Neuron (in vitro differentiated cells): ENCODE data around the gene SNW1.
"Not testable (repeated sequence)": the region's sequence is repeated elsewhere in the genome, so short reads cannot be mapped to it uniquely, and the experiment has no call there.

Source experiments
- H2AFZ ChIP-seq: one replicate; pipeline ENCODE4 v1.6.1; 2013; ENCODE audit warnings: low read depth, mild to moderate bottlenecking, inconsistent platforms, low read length, moderate library complexity
- H3K27me3 ChIP-seq: one replicate; pipeline ENCODE4 v1.6.1; 2013; ENCODE audit warnings: low read length; ENCODE audit not compliant: insufficient read depth
- H3K36me3 ChIP-seq: one replicate; pipeline ENCODE4 v1.6.1; 2013; ENCODE audit warnings: low read length; ENCODE audit not compliant: insufficient read depth
- H3K4me1 ChIP-seq: one replicate; pipeline ENCODE4 v1.6.1; 2013; ENCODE audit warnings: low read length; ENCODE audit not compliant: insufficient read depth
- H3K4me3 ChIP-seq: 2 replicates; pipeline ENCODE4 v1.5.1; 2013; ENCODE audit warnings: mild to moderate bottlenecking, low read length, moderate library complexity
- H3K9me3 ChIP-seq: one replicate; pipeline ENCODE4 v1.6.1; 2013; ENCODE audit warnings: low read length

The SNW1 gene

DNA sequence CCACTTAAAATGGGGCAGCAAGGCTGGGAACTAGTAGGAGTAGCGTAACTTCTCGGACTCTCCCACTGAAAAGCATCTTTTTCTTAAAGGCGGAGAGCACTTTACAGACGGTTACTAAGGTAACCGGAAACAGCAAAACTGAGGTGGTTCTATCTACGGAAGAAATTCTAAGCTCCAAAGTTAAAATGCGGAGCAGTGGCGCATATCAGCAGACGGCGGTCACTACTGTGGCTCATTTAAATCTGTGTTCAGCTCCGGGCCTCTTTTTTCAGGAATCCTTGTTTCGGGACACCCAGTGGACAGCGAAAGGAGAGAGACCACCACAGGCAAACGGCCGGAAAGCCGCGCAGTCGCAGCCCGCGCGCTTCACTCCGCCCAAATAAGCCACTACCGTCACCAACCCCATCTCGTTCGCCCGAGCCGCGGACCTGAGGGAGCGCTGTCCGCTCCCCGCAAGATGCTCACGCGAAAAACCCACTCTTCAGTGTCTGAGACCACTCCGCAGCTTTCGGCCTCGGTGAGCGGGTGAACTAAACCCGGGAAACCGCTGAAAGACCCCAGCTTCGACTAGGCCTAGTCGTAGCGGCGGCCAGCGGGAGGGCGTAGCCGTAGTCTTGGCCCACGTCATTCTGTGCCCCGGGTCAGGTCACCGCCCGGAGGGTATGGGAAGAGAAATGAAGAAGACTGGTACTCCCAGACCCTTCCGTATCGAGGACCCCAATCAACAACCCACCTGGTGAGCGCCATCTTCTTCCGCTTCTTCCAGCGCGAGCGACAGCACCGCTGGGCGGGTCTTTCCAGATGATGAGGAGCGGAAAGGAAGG, at the start of gene SNW1:
SNW1 (minus strand) TSS at position 776 of the 824 bp plus-strand sequence; CDS start at position 747, 29 bp downstream.
- Histone ChIP-seq H3K4me1 (peaks cover 16% of the 10 kb centered on the region), H3K9me3 (peaks cover 5% of the 10 kb centered on the region), H2AFZ (peak within 1 kb of the TSS; percentile 97), H3K36me3 (peaks cover 19% of the 10 kb centered on the region), H3K4me3 (peak within 1 kb of the TSS; percentile 71), H3K27me3 (no peaks in the 10 kb centered on the region)

DNA sequence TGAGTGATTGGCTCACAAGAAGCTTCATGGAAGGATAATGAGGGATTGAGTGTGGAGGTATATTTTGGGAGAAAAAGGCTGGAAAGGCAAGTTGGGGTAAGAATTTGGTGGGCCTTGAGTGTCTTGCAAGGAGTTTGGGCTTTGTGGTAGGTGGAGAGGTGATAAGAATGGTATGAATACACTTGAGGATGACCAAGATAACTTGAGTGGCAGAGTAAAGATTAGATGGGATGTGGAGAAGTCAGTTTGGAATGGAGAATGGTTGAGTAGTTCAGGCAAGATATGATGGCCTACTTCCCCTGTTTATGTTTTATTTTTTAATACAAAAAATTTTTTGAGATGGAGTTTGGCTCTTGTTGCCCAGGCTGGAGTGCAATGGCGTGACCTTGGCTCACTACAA, 48.1 kb upstream of the SNW1 start:
- H3K27me3 ChIP-seq = no peaks in the 10 kb centered on the region
- H3K36me3 ChIP-seq = no peaks in the 10 kb centered on the region
- H3K4me1 ChIP-seq = no peaks in the 10 kb centered on the region
- H3K9me3 ChIP-seq = no peaks in the 10 kb centered on the region
- no peak overlapping the region for H3K4me3 ChIP-seq
- no peak overlapping the region for H2AFZ ChIP-seq

DNA sequence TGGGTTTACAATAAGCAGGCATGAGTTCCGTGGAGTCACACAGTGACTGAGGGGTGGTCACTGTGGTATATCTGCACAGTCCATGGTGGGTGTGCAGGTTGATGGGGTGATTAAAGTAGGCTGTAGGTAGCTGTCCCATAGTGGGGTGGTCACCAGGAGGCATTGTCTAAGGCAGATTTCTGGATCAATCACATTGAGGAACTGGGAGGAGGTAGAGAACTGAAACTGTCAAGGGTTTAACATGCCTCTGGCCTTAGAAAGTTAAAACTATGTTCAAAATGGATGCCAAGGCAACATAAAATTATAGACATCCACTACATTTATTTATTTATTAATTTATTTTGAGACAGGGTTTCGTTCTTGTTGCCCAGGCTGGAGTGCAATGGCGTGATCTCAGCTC, 47.3 kb upstream of the SNW1 start:
- no peaks in the 10 kb centered on the region for H3K4me1 ChIP-seq
- H3K9me3 ChIP-seq = no peaks in the 10 kb centered on the region
- no peak overlapping the region for H3K4me3 ChIP-seq
- no peaks in the 10 kb centered on the region for H3K27me3 ChIP-seq
- no peaks in the 10 kb centered on the region for H3K36me3 ChIP-seq
- H2AFZ ChIP-seq = no peak overlapping the region

DNA sequence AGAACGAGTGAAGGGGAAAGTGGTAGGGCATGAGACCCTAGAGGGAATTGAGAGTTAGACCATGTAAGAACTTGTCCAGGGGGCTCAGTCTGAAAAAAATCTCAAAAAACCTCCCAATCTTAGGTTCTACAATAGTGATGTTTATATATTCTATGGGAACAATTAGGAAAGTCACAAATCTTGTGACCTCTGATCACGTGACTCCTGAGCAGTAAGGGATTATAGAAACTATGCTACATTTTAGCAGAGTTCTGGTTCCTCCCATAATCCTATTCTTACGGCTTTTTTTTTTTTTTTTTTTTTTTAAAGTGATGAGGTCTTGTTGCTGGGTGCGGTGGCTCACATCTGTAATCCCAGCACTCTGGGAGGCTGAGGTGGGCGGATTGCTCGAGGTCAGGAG, 44.8 kb upstream of the SNW1 start:
- Histone ChIP-seq H3K27me3 (no peaks in the 10 kb centered on the region), H3K36me3 (no peaks in the 10 kb centered on the region), H3K4me3 (no peak overlapping the region), H3K9me3 (no peaks in the 10 kb centered on the region), H2AFZ (no peak overlapping the region), H3K4me1 (no peaks in the 10 kb centered on the region)

DNA sequence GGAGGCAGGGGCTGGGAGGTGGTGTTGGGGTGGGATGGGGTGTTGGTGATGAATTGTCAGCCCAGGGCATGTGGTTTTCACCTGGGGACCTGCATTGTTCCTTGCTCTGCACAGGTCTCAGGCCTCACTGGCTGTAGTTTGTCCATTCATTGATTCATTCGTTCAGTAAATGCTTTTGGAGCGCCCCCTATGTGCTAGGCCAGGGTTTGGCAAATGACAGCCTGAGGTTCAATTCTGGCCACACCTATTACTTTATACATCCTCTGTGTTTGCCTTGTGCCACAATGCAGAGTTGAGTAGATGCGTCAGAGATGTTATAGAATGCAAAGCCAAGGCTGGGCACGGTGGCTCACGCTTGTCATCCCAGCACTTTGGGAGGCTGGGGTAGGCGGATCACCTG, 43.6 kb upstream of the SNW1 start:
- no peak overlapping the region for H2AFZ ChIP-seq
- no peaks in the 10 kb centered on the region for H3K36me3 ChIP-seq
- no peaks in the 10 kb centered on the region for H3K4me1 ChIP-seq

DNA sequence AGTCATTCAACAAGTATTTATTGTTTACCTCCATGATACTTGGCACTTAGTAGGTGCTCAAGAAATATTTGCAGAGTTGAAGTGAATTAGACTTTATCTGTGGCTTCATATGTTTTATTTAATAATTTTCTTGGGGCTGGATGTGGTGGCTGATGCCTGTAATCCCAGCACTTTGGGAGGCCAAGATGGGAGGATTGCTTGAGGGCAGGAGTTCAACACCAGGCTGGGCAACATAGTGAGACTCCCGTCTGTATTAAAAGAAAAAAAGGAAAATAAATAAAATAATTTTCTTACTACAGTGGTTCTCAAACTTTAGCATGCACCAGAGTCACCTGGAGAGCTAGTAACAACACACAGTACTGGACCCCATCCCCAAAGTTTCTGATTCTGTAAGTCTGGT, 39.9 kb upstream of the SNW1 start:
- Histone ChIP-seq H2AFZ (peak overlapping the region; percentile 93), H3K9me3 (no peaks in the 10 kb centered on the region), H3K4me1 (no peaks in the 10 kb centered on the region), H3K27me3 (no peaks in the 10 kb centered on the region), H3K4me3 (peak overlapping the region; percentile 58), H3K36me3 (no peaks in the 10 kb centered on the region)

More for the DNA sequence above, 43.6 kb upstream of the SNW1 start:
- no peaks in the 10 kb centered on the region for H3K27me3 ChIP-seq
- H3K9me3 ChIP-seq = no peaks in the 10 kb centered on the region
- H3K4me3 ChIP-seq = no peak overlapping the region

DNA sequence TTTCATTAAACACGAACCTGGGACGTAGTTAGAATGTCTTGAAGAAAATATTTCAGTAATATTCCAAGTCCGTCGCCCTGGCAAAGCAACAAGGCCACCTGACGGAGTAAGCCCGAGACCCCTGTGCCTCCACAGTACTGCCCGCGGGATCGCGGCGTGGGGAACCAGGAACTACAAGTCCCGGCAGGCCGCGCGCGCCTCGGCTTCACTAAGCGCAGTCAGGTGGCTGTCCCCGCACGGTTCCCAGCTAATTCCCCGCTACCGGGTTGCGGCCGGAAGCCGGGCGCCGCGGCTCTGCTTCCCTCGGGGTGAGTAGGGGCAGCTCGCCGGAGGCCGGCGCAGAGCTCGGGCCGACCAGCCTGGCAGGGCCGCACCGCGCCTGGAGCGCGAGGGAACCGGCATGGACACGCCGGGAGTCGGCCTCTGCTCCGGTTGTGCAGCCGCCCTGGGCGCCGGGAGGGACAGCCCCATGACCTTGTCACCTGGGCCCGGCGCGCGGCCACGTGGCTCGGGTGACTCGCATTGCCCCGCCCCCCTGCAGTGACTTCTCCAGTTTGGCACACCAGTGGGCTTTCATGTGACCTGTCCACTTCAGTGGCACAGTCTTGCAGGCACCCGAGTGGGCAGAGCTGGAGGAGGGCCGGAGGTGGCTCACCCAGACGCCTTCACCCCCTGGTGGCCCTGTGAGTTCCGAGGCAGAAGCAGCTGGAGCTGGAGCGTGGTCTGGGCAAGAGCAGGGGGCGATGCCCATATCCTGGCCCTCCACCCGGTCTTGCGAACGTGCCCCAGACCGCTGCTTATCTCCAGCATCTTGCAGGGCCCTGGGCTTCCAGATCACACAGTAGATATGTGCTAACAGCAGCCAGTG, 39.1 kb upstream of the SNW1 start, which contains the start of gene ADCK1:
ADCK1 (plus strand) TSS at position 247 of the 868 bp plus-strand sequence. CDS start 18,870 bp downstream, outside the sequence.
- Histone ChIP-seq H3K4me1 (peaks cover 2% of the 10 kb centered on the region), H3K4me3 (peak within 1 kb of the TSS; percentile 58), H3K9me3 (no peaks in the 10 kb centered on the region), H3K27me3 (no peaks in the 10 kb centered on the region), H2AFZ (peak within 1 kb of the TSS; percentile 93), H3K36me3 (no peaks in the 10 kb centered on the region)

DNA sequence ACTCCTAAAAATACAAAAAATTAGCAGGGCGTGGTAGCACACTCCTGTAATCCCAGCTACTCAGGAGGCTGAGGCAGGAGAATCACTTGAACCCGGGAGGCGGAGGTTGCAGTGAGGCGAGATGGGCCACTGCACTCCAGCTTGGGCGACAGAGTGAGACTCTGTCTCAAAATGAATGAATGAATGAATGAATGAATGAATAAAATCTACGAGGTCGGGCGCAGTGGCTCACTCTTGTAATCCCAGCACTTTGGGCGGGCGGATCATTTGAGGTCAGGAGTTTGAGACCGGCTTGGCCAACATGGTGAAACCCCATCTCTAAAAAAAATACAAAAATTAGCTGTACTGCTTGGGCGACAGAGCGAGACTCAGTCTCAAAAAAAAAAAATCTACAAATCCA, 38.5 kb upstream of the SNW1 start:
- H3K36me3 ChIP-seq, H3K27me3 ChIP-seq, H3K9me3 ChIP-seq, H3K4me1 ChIP-seq: not testable (repeated sequence)
- H2AFZ ChIP-seq = peak overlapping the region; percentile 93
- peak overlapping the region; percentile 58 for H3K4me3 ChIP-seq

DNA sequence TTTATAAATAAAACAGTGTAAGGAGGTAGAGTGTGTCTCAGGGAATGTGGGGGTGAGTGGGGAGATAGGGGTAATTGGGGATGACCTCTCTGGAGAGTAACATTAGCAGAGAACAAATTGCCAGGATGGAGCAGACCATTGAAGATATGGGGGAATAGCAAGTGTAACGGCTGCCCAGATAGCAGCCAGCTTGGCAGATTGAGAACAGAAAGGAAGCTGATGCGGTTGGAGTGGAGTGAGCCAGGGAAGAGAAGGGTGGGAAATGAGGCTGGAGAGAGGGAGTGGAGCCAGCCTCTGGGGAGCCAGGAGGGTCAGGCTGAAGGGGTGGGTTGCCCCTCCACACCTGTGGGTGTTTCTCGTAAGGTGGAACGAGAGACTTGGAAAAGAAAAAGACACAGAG, 33.4 kb upstream of the SNW1 start:
- H3K4me1 ChIP-seq = peaks cover 2% of the 10 kb centered on the region

DNA sequence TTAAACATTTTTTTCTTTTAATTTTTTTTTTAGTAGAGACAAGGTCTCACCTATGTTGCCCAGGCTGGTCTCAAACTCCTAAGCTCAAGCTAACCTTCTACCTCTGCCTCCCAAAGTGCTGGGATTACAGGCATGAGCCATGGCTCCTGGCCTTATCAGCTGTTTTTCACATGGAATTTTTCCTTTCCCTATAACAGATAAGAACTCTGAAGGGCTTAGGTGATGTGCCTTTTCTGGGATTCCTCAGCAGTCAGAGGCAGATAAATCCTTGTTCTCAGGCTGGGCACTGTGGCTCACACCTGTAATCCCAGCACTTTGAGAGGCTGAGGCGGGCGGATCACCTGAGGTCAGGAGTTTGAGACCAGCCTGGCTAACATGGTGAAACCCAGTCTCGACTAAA, 32.3 kb upstream of the SNW1 start:
- H3K4me1 ChIP-seq, H2AFZ ChIP-seq, H3K27me3 ChIP-seq, H3K36me3 ChIP-seq, H3K4me3 ChIP-seq, H3K9me3 ChIP-seq: not testable (repeated sequence)

More for the DNA sequence above, 33.4 kb upstream of the SNW1 start:
- Histone ChIP-seq H3K9me3 (no peaks in the 10 kb centered on the region), H2AFZ (no peak overlapping the region), H3K4me3 (no peak overlapping the region), H3K36me3 (no peaks in the 10 kb centered on the region), H3K27me3 (no peaks in the 10 kb centered on the region)

DNA sequence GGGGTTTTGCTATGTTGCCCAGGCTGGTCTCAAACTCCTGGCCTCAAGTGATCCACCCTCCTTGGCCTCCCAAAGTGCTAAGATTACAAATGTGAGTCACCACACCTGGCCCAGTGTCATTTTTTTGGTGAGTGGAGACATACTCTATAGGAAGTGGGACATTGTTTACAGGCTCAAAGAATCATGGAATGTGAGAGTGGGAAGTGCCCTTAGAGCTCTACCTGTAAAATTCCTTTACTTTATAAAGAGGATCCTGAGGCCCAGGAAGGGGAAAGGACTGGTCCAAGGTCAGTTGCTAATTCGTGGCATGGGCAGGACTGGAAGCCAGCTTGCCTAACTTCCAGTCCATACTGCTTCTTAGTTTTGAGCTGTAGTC, 30.3 kb upstream of the SNW1 start:
- Histone ChIP-seq H3K4me1 (peaks cover 5% of the 10 kb centered on the region), H2AFZ (no peak overlapping the region), H3K4me3 (no peak overlapping the region), H3K36me3 (no peaks in the 10 kb centered on the region), H3K27me3 (no peaks in the 10 kb centered on the region), H3K9me3 (no peaks in the 10 kb centered on the region)

DNA sequence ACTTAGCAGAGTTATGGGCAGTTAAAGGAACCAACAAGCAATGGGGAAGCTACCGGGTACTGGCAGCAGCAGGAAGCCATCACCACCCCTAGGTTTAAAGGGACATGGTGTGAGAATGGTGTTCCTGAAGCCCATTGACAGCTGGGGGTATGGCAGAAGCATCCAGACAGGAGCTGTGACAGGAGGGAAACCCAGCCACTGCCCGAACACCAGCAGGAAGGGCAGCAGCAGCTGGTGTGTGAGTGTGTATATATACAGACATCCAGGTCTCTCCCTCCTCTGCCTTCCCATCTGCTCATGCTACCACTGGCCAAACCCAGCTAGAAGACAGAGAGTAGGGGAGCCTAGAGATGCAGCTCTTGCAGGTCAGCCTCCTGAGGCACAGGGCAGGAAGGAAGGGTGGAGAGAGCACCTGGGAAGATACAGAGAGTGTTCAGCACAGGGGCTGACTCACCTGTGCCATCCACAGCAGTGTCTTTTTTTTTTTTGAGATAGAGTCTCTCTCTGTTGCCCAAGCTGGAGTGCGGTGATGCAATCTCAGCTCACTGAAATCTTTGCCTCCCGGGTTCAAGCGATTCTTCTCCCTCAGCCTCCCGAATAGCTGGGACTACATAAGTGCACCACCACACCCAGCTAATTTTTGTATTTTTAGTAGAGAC, 29.7 kb upstream of the SNW1 start:
- Histone ChIP-seq H2AFZ (no peak overlapping the region), H3K27me3 (no peaks in the 10 kb centered on the region), H3K9me3 (no peaks in the 10 kb centered on the region), H3K4me3 (no peak overlapping the region), H3K4me1 (peaks cover 9% of the 10 kb centered on the region), H3K36me3 (no peaks in the 10 kb centered on the region)

DNA sequence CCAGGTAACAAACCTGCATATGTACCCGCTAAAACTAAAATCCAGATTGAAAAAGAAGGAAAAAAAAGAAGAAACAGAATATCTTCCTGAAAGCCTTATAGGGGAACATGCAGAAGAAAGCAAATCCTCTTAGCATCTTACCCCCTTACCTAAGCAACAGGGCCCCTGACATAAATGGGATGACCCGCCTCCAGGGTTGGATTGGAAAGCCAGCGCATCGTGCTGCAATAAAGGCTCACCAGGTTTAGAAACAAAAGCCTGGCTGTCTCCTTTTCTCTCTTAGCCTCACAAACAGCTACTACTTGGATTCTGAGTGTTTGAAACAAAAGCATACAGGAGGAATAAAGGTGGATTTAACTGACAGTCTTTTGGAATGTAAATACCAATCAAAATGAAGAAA, 25.2 kb upstream of the SNW1 start:
- Histone ChIP-seq H3K4me3 (no peak overlapping the region), H3K9me3 (no peaks in the 10 kb centered on the region), H3K36me3 (no peaks in the 10 kb centered on the region), H2AFZ (no peak overlapping the region), H3K4me1 (peaks cover 7% of the 10 kb centered on the region), H3K27me3 (no peaks in the 10 kb centered on the region)
